Neuronal stem cell (in vitro differentiated cells): ENCODE data around the gene RPS6KA2.

Experiments
- DNase-seq: peaks from one replicate; pipeline ENCODE4 v3.0.0-alpha.2; 2013; ENCODE audit warnings: low spot score
- H2AFZ ChIP-seq: one replicate; pipeline ENCODE4 v1.6.1; 2013; ENCODE audit warnings: mild to moderate bottlenecking, low read length, inconsistent platforms
- H2AK5ac ChIP-seq: 2 replicates; pipeline ENCODE4 v1.6.1; 2013; ENCODE audit warnings: low read depth, mild to moderate bottlenecking, inconsistent platforms, low read length, moderate library complexity, mixed read lengths
- H2BK120ac ChIP-seq: 2 replicates; pipeline ENCODE4 v1.6.1; 2013; ENCODE audit warnings: low read depth, mild to moderate bottlenecking, inconsistent platforms, low read length, moderate library complexity, mixed read lengths
- H2BK12ac ChIP-seq: one replicate; pipeline ENCODE4 v1.6.1; 2013; ENCODE audit warnings: low read length, inconsistent platforms
- H2BK15ac ChIP-seq: 2 replicates; pipeline ENCODE4 v1.6.1; 2013; ENCODE audit warnings: mild to moderate bottlenecking, low read length, inconsistent platforms, mixed read lengths
- H2BK5ac ChIP-seq: one replicate; pipeline ENCODE4 v1.6.1; 2013; ENCODE audit warnings: inconsistent platforms, mild to moderate bottlenecking, low read length, moderate library complexity
- H3K14ac ChIP-seq: one replicate; pipeline ENCODE4 v1.6.1; 2013; ENCODE audit warnings: low read length, inconsistent platforms
- H3K18ac ChIP-seq: 2 replicates; pipeline ENCODE4 v1.6.1; 2013; ENCODE audit warnings: low read length, inconsistent platforms
- H3K23ac ChIP-seq: 2 replicates; pipeline ENCODE4 v1.6.1; 2013; ENCODE audit warnings: low read depth, mild to moderate bottlenecking, mixed read lengths, low read length, inconsistent platforms; ENCODE audit not compliant: poor library complexity
- H3K27ac ChIP-seq: replicated peaks from 3 replicates; pipeline ENCODE4 v1.5.1; 2013; ENCODE audit warnings: low read length, inconsistent platforms
- H3K27me3 ChIP-seq, 3 experiments: 2 replicates each; pipeline ENCODE4 v1.6.1; 2013; ENCODE audit warnings: low read length in 3 of 3, mild to moderate bottlenecking in 2 of 3, inconsistent platforms in 1 of 3, low read depth in 1 of 3, mixed read lengths in 1 of 3, moderate library complexity in 1 of 3; ENCODE audit not compliant: control insufficient read depth in 3 of 3, insufficient read depth in 3 of 3
- H3K36me3 ChIP-seq, 2 donors: replicated peaks in 1 of 2; 2 replicates each; pipeline ENCODE4 v1.6.1; 2013; ENCODE audit warnings: low read length in 2 of 2; ENCODE audit not compliant: control insufficient read depth in 2 of 2, insufficient read depth in 2 of 2
- H3K4ac ChIP-seq: 2 replicates; pipeline ENCODE4 v1.6.1; 2013; ENCODE audit warnings: inconsistent platforms, mild to moderate bottlenecking, low read length, moderate library complexity
- H3K4me1 ChIP-seq, 2 donors: 1 replicate in 1 of 2; 2 replicates in 1 of 2; pipeline ENCODE4 v1.6.1; 2013; ENCODE audit warnings: low read length in 2 of 2, low read depth in 1 of 2; ENCODE audit not compliant: control insufficient read depth in 2 of 2, insufficient read depth in 1 of 2
- H3K4me2 ChIP-seq: one replicate; pipeline ENCODE4 v1.6.1; 2013; ENCODE audit warnings: mild to moderate bottlenecking, low read length, inconsistent platforms; ENCODE audit not compliant: insufficient read depth, poor library complexity, severe bottlenecking
- H3K4me3 ChIP-seq, 2 donors: 2 replicates each; pipeline ENCODE4 v1.5.1; 2013; ENCODE audit warnings: low read length in 2 of 2, mild to moderate bottlenecking in 2 of 2, inconsistent platforms in 1 of 2, moderate library complexity in 1 of 2
- H3K79me1 ChIP-seq: one replicate; pipeline ENCODE4 v1.6.1; 2013; ENCODE audit warnings: low read depth, mild to moderate bottlenecking, inconsistent platforms, low read length, moderate library complexity
- H3K9ac ChIP-seq: one replicate; pipeline ENCODE4 v1.6.1; 2013; ENCODE audit warnings: mild to moderate bottlenecking, low read depth, low read length, inconsistent platforms; ENCODE audit not compliant: poor library complexity
- H3K9me3 ChIP-seq, 2 donors: replicated peaks in 1 of 2; 2 replicates each; pipeline versions ENCODE3 to v1.6.1; 2013; ENCODE audit warnings: low read length in 2 of 2, mild to moderate bottlenecking in 2 of 2, inconsistent platforms in 1 of 2, low read depth in 1 of 2, mixed read lengths in 1 of 2, moderate library complexity in 1 of 2; ENCODE audit not compliant: control insufficient read depth in 2 of 2, insufficient read depth in 1 of 2
- H4K8ac ChIP-seq: one replicate; pipeline ENCODE4 v1.6.1; 2013; ENCODE audit warnings: low read depth, mild to moderate bottlenecking, inconsistent platforms, low read length, moderate library complexity
- H4K91ac ChIP-seq: one replicate; pipeline ENCODE4 v1.6.1; 2013; ENCODE audit warnings: low read length, low read depth, mild to moderate bottlenecking, inconsistent platforms; ENCODE audit not compliant: poor library complexity
- WGBS, 2 donors: extraction: QIAGEN DNeasy Blood & Tissue Kit; methylation state at CpG; one replicate each; pipeline ENCODE4 v1.1.7; 2013; ENCODE audit warnings: missing lambda C conversion rate in 2 of 2, mixed read lengths in 1 of 2; ENCODE audit not compliant: insufficient read length in 2 of 2, insufficient replicate concordance in 1 of 2; ENCODE audit errors: extremely low coverage in 2 of 2; 5-methylcytosine and 5-hydroxymethylcytosine counted together

RPS6KA2 gene

GRCh38 chr6:166563805-166564204 lies 63.2 kb downstream of the RPS6KA2 start:
- H3K27me3 ChIP-seq = no peaks in the 10 kb centered on the region
- DNase-seq = no peak
- H3K9ac ChIP-seq = no peak overlapping the region
- H3K36me3 ChIP-seq = peaks cover 0 to 9% of the 10 kb centered on the region in 2 donors
- H3K4me1 ChIP-seq = peaks cover 0 to 5% of the 10 kb centered on the region in 2 donors
- H3K27ac ChIP-seq = no peak overlapping the region
- WGBS, 2 donors = no CpG with 5 or more reads among the region's 9 CpGs
- H3K4me2 ChIP-seq = no peak overlapping the region
- H4K8ac ChIP-seq = no peak overlapping the region
- no peak overlapping the region for H2BK5ac ChIP-seq
- H2AFZ ChIP-seq = no peak overlapping the region
- H3K9me3 ChIP-seq = peaks cover 5 to 10% of the 10 kb centered on the region in 2 donors
- H3K4me3 ChIP-seq = no peak overlapping the region
- no peak overlapping the region for H4K91ac ChIP-seq
- no peaks in the 10 kb centered on the region for H3K79me1 ChIP-seq
- no peak overlapping the region for H3K23ac ChIP-seq
- no peak overlapping the region for H2BK15ac ChIP-seq
- H2BK12ac ChIP-seq = no peak overlapping the region
- no peak overlapping the region for H3K14ac ChIP-seq
- no peak overlapping the region for H2BK120ac ChIP-seq
- no peak overlapping the region for H3K4ac ChIP-seq
- H2AK5ac ChIP-seq = no peak overlapping the region
- no peak overlapping the region for H3K18ac ChIP-seq

GRCh38 chr6:166563200-166563599 lies 63.9 kb downstream of the RPS6KA2 start:
- no CpG with 5 or more reads among the region's 16 CpGs for WGBS, 2 donors
- H3K4me2 ChIP-seq = no peak overlapping the region
- H3K4ac ChIP-seq = no peak overlapping the region
- H2AK5ac ChIP-seq = no peak overlapping the region
- H3K27me3 ChIP-seq = no peaks in the 10 kb centered on the region
- H3K4me3 ChIP-seq = no peak overlapping the region
- H2BK120ac ChIP-seq = no peak overlapping the region
- no peak overlapping the region for H4K8ac ChIP-seq
- H2BK5ac ChIP-seq = no peak overlapping the region
- no peak overlapping the region for H2BK12ac ChIP-seq
- H3K4me1 ChIP-seq = peaks cover 0 to 5% of the 10 kb centered on the region in 2 donors
- H3K23ac ChIP-seq = no peak overlapping the region
- H2AFZ ChIP-seq = no peak overlapping the region
- H4K91ac ChIP-seq = no peak overlapping the region
- no peaks in the 10 kb centered on the region for H3K79me1 ChIP-seq
- no peak overlapping the region for H3K18ac ChIP-seq
- no peak overlapping the region for H3K9ac ChIP-seq
- peaks cover 5 to 12% of the 10 kb centered on the region in 2 donors for H3K9me3 ChIP-seq
- peaks cover 0 to 9% of the 10 kb centered on the region in 2 donors for H3K36me3 ChIP-seq
- DNase-seq = no peak
- no peak overlapping the region for H3K14ac ChIP-seq
- H3K27ac ChIP-seq = no peak overlapping the region
- no peak overlapping the region for H2BK15ac ChIP-seq

DNA sequence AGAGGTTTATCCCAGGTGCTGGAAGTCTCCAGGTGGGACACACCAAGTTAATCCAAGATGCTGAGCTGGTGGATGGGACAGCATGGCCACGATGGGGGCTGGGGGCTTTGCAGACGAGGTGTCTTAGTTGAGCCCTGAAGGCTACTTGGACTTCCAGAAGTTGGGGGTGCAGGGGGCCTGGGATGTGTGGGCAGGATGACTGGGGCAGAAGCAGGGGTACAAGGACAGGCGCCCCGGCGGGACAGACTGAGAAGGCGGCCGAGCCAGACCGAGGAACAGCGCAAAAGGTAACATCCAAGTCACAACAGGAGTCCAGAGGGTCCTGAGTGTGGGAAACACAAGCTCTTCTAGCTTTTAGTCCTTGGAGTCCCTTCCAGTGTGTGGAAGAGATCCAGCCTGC lies 64.3 kb downstream of the RPS6KA2 start:
- DNase-seq = no peak
- H2BK120ac ChIP-seq = no peak overlapping the region
- H2BK15ac ChIP-seq = no peak overlapping the region
- no peak overlapping the region for H2BK5ac ChIP-seq
- H3K23ac ChIP-seq = no peak overlapping the region
- no peak overlapping the region for H3K4me2 ChIP-seq
- no peak overlapping the region for H3K9ac ChIP-seq
- H3K18ac ChIP-seq = no peak overlapping the region
- H4K8ac ChIP-seq = no peak overlapping the region
- H3K27ac ChIP-seq = no peak overlapping the region
- H2BK12ac ChIP-seq = no peak overlapping the region
- H3K36me3 ChIP-seq = peaks cover 0 to 9% of the 10 kb centered on the region in 2 donors
- no peak overlapping the region for H3K4me3 ChIP-seq
- no CpG with 5 or more reads among the region's 9 CpGs for WGBS, 2 donors
- H2AK5ac ChIP-seq = no peak overlapping the region
- H3K27me3 ChIP-seq = no peaks in the 10 kb centered on the region
- H3K79me1 ChIP-seq = no peaks in the 10 kb centered on the region
- peaks cover 0 to 5% of the 10 kb centered on the region in 2 donors for H3K4me1 ChIP-seq
- H3K4ac ChIP-seq = no peak overlapping the region
- H4K91ac ChIP-seq = no peak overlapping the region
- peaks cover 5 to 15% of the 10 kb centered on the region in 2 donors for H3K9me3 ChIP-seq
- H3K14ac ChIP-seq = no peak overlapping the region
- H2AFZ ChIP-seq = no peak overlapping the region

GRCh38 chr6:166561771-166562359 lies 65.2 kb downstream of the RPS6KA2 start:
- H2BK5ac ChIP-seq = no peak overlapping the region
- H3K79me1 ChIP-seq = peaks cover 2% of the 10 kb centered on the region
- peaks cover 0 to 9% of the 10 kb centered on the region in 2 donors for H3K36me3 ChIP-seq
- no peak for DNase-seq
- no peak overlapping the region for H3K4ac ChIP-seq
- H4K91ac ChIP-seq = no peak overlapping the region
- no peak overlapping the region for H3K27ac ChIP-seq
- no peak overlapping the region for H3K4me2 ChIP-seq
- H2BK120ac ChIP-seq = no peak overlapping the region
- no CpG with 5 or more reads among the region's 10 CpGs for WGBS, 2 donors
- H2BK15ac ChIP-seq = no peak overlapping the region
- H3K14ac ChIP-seq = no peak overlapping the region
- no peak overlapping the region for H3K18ac ChIP-seq
- H2AFZ ChIP-seq = no peak overlapping the region
- no peak overlapping the region for H3K9ac ChIP-seq
- H3K9me3 ChIP-seq = peaks cover 5 to 19% of the 10 kb centered on the region in 2 donors
- peaks cover 0 to 8% of the 10 kb centered on the region in 2 donors for H3K4me1 ChIP-seq
- no peak overlapping the region for H2BK12ac ChIP-seq
- H3K23ac ChIP-seq = no peak overlapping the region
- no peak overlapping the region for H4K8ac ChIP-seq
- H3K27me3 ChIP-seq = no peaks in the 10 kb centered on the region
- no peak overlapping the region for H3K4me3 ChIP-seq
- H2AK5ac ChIP-seq = no peak overlapping the region
